Measurements from ENCODE around the gene MRPL40.

DNA sequence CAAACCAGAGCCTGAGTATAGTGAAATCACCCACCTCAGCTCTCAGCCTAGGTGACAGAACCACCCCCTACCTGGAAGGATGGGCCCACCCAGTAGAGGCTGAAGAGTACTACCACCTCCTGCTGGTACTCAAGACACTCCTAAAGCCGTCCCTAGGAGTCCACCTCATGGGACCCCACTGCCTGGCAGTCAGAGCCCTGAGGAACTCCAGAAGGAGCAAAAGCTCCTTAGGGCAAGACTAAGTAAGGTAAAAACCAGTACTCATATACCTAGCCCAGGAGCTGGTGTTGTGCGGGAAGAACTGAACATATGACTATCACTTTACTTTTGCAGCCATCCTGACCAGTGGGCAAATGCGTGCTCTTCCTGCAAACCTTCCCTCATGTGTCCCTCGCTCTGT is 37.1 kb upstream of the MRPL40 start:
- TF ChIP-seq, protein P1, sequence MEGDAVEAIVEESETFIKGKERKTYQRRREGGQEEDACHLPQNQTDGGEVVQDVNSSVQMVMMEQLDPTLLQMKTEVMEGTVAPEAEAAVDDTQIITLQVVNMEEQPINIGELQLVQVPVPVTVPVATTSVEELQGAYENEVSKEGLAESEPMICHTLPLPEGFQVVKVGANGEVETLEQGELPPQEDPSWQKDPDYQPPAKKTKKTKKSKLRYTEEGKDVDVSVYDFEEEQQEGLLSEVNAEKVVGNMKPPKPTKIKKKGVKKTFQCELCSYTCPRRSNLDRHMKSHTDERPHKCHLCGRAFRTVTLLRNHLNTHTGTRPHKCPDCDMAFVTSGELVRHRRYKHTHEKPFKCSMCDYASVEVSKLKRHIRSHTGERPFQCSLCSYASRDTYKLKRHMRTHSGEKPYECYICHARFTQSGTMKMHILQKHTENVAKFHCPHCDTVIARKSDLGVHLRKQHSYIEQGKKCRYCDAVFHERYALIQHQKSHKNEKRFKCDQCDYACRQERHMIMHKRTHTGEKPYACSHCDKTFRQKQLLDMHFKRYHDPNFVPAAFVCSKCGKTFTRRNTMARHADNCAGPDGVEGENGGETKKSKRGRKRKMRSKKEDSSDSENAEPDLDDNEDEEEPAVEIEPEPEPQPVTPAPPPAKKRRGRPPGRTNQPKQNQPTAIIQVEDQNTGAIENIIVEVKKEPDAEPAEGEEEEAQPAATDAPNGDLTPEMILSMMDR (IDR thresholded peaks at IDR 0.05), result no peak
- TF ChIP-seq POLR2AphosphoS5 (IDR thresholded peaks at IDR 0.05) (no peak), POLR2A (IDR thresholded peaks at IDR 0.05) (no peak), EP300 (IDR thresholded peaks at IDR 0.05; ENCODE audit: low read depth) (no peak)
